HG02970 (cell line): Measurements from ENCODE around the gene CCL4L2.
"Not testable (repeated sequence)": the region's sequence is repeated elsewhere in the genome, so short reads cannot be mapped to it uniquely, and the experiment has no call there.

Experiments used
- ATAC-seq: cut with Tn5 transposase; IDR thresholded peaks from one replicate; pipeline ENCODE4 v1.9.1; 2021; ENCODE audit warnings: mild to moderate bottlenecking, moderate library complexity, moderate number of reproducible peaks; ENCODE audit not compliant: unreplicated experiment, low FRiP score

The CCL4L2 gene

GRCh38 chr17:36194832-36195433, 15.9 kb upstream of the CCL4L2 start:
- ATAC-seq: not testable (repeated sequence)

- ATAC-seq: no peak
Observed at GRCh38 chr17:36195434-36196130, 15.3 kb upstream of the CCL4L2 start.

GRCh38 chr17:36196131-36196486, 14.8 kb upstream of the CCL4L2 start:
- no peak for ATAC-seq

DNA sequence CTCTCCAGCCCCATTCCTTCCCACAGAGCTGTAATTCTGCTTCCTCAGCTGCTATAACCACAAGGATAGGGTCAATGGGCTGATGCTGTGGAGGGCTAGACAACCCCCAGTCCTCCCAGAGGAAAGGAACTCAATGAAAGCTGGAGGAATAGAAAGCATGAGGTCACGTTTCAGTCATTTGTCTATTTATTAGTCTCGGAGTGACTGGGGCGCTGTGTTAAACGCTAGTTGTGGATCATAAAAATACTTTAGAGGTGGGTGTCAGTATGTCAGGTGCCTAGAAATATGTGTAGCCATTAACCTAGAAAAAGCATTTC, 13.5 kb upstream of the CCL4L2 start:
- ATAC-seq: peak; percentile 17

DNA sequence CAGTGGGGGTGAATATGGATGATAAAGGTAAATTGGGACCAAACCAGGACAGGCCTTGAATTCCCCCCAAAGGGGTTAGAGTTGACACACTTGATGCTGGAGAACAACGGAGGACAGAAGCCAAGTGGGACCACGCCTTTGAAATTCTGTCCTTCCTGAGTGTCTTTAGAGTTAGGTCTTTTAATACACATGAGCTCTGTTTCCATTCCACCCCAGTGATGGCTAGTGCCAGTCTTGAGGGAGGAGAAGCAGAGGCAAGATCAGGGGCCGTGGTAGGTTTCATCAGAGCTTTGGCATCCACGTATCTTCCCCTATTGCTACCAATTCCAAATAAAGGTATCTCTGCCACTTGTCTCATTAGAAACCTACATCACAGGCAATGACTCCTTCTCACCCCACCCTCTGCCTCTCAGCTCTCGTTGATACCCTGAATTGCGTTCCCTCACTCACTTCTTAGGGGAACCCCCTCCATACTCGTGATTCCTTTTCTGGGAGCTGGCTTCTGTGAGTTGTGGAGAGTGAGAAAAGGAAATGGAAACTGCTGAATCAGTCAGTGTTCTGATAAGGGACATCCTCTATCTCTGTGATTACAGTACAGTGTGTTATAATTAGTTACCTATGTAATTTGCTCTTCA, 11.9 kb upstream of the CCL4L2 start:
- ATAC-seq: peak; percentile 30

- not testable (repeated sequence) for ATAC-seq
Observed at GRCh38 chr17:36201102-36201501, 9.8 kb upstream of the CCL4L2 start.

- not testable (repeated sequence) for ATAC-seq
Observed at GRCh38 chr17:36201506-36201905, 9.4 kb upstream of the CCL4L2 start.

DNA sequence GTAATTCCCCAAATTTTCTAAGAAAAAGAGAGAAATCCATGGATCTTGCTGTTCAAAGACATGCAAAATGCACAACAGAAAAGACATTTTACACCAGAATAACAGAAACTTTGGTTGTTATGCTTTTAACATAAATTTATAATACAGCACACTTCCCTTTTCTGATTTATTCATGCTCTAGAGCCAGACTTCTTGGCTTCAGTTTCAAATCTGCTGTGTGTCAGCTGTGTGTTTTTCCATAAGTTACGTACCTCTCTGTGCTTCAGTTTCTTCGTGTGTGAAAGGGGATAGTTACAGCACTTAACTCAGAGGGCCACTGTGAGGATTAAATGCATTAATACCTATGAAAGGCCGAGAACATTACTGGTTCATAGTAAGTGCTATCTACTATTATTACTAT, 7.5 kb upstream of the CCL4L2 start:
- no peak for ATAC-seq

DNA sequence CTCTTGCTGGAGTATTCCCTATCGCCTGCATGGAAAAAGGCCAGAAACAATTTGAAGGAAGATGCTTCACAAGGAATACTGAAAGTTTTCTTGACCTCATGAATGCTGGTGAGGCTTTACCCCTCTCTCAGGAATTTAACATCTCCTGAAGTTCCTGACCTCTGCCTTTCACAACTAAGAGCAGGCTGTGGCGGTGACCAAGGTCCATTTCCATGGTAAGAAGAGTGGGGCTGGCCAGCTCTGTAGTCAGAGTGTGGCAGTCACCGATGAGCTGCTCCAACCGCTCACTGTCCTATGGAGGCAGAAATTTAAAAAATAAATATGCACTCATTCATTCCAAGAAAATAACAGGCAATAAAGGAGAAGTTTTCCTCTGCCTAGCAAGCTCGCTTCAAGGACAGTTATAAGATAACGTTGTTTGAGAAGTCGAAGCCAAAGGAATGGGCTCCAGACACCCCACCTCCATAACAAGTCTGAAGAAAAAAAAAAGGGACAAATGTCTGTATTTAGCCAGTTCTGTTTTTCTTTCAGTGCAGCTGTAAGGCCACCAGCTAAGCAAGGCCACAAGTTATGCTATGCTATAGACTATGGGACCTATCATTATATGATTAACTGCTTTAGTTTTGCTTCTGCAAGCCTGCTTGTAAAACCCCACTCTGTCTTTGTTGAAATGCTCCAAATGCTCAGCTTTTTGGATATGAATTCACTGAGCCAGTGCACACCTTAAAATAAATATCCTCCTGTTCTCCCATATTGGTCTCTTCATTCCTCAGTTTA, 6.0 kb upstream of the CCL4L2 start:
- ATAC-seq: no peak

- ATAC-seq: no peak
Observed at GRCh38 chr17:36205637-36206485, 5.0 kb upstream of the CCL4L2 start.

GRCh38 chr17:36206486-36206821, 4.4 kb upstream of the CCL4L2 start:
- ATAC-seq: not testable (repeated sequence)

GRCh38 chr17:36207383-36207782, 3.5 kb upstream of the CCL4L2 start:
- ATAC-seq: not testable (repeated sequence)

- no peak for ATAC-seq
Observed at GRCh38 chr17:36209575-36209974, 1.3 kb upstream of the CCL4L2 start.

GRCh38 chr17:36211484-36212271, 815 bp downstream of the CCL4L2 start:
- ATAC-seq: not testable (repeated sequence)

GRCh38 chr17:36212272-36212605, 1.4 kb downstream of the CCL4L2 start:
- ATAC-seq: no peak

DNA sequence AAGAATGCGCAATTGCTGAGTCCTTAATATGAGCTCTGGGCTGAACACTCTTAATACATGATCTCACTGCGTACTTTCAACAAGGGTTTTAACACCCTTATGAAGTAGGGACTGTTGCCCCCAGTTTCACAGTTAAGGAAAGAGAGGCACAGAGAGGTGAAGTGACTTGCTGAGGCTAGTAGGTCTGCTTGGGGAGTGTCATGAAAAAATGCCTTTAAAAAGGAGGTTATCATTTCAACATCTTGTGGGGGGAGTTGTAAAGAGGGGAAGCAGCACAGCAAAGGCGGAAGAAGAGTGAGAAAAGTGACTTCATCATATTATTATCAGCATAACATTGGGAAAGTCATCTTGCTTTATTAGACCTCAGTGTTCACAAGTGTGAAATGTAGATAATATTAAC, 2.1 kb downstream of the CCL4L2 start:
- no peak for ATAC-seq

- ATAC-seq: no peak
Observed at GRCh38 chr17:36213695-36214094, 2.8 kb downstream of the CCL4L2 start.

GRCh38 chr17:36214918-36215317, 4.1 kb downstream of the CCL4L2 start:
- no peak for ATAC-seq

DNA sequence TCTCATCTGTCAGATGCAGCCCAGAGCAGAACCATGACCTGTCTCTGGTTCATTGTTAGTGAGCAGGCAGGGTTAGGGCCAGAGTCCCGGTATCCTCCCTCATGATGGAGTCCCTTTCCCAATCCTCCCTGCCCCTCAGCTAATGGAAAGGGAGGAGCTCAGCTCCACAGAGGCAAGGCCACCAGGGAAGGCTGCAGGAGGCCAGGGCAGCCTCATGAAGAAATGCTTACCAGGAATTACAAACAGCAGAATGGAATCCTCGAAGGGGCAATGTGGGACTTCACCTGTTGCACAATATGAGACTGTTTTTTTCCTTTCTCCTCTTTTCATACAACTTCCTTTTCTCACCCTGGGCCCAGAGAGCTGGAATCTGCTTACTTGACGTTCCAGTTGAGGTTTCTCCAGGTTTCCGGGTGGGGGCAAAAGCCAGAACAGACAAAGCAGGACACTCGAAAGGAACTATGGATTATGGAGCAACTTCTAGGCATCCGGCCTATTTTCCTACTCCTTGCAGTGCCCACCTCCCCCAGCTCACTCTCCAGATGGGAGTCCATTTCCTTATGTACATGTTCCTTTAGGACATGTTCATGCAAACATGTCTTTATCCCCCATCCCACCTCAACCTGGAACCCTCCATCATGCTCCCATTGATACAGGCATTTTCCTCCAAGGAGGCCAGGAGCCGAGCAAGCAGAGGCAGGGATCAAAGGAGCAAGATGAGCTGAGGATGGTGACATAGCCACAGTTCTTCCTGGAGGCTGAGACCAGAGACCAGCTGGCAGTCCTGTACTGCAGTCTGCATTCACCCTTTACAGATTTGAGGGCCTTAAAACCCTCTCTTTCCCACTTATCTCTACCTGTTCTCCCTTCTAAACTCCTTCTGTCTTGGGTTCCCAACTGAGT, 4.8 kb downstream of the CCL4L2 start:
- ATAC-seq: not testable (repeated sequence)
